HG03558 (cell line): ENCODE results near the gene TSPAN3.

Source experiments
- ATAC-seq: cut with Tn5 transposase; IDR thresholded peaks from one replicate; pipeline ENCODE4 v1.9.1; 2021; ENCODE audit warnings: moderate number of reproducible peaks; ENCODE audit not compliant: unreplicated experiment; ENCODE audit errors: extremely low read depth

The TSPAN3 gene

GRCh38 chr15:77035999-77036471 lies 34.9 kb downstream of the TSPAN3 start:
- no peak for ATAC-seq

GRCh38 chr15:77035584-77035983 lies 35.3 kb downstream of the TSPAN3 start:
- ATAC-seq = no peak

- no peak for ATAC-seq
Observed at GRCh38 chr15:77034695-77035489, 36.0 kb downstream of the TSPAN3 start.

GRCh38 chr15:77033729-77034671 lies 36.9 kb downstream of the TSPAN3 start:
- ATAC-seq = no peak

- no peak for ATAC-seq
Observed at GRCh38 chr15:77033417-77033728, 37.5 kb downstream of the TSPAN3 start.

- ATAC-seq = no peak
Observed at GRCh38 chr15:77032647-77033416, 38.1 kb downstream of the TSPAN3 start.

GRCh38 chr15:77032052-77032646 lies 38.8 kb downstream of the TSPAN3 start:
- no peak for ATAC-seq

- no peak for ATAC-seq
Observed at GRCh38 chr15:77031376-77032050, 39.4 kb downstream of the TSPAN3 start.

GRCh38 chr15:77030928-77031375 lies 40.0 kb downstream of the TSPAN3 start:
- no peak for ATAC-seq

- no peak for ATAC-seq
Observed at GRCh38 chr15:77030048-77030927, 40.6 kb downstream of the TSPAN3 start.

GRCh38 chr15:77029166-77030047 lies 41.5 kb downstream of the TSPAN3 start:
- no peak for ATAC-seq

- ATAC-seq = no peak
Observed at GRCh38 chr15:77028451-77029165, 42.3 kb downstream of the TSPAN3 start.

- ATAC-seq = no peak
Observed at GRCh38 chr15:77027697-77028450, 43.0 kb downstream of the TSPAN3 start.

- no peak for ATAC-seq
Observed at GRCh38 chr15:77027111-77027696, 43.7 kb downstream of the TSPAN3 start.

- ATAC-seq = no peak
Observed at GRCh38 chr15:77026501-77027110, 44.3 kb downstream of the TSPAN3 start.
